Mucosa of rectum (tissue), 2 donors: Measurements from ENCODE around the gene MRPL48.

ENCODE experiments used
- H3K27ac ChIP-seq, 2 donors: one replicate each; pipeline ENCODE4 v1.7.0; 2013; ENCODE audit warnings: inconsistent platforms in 2 of 2, low read depth in 2 of 2, low read length in 2 of 2
- H3K27me3 ChIP-seq, 2 donors: one replicate each; pipeline ENCODE4 v1.7.0; 2013; ENCODE audit warnings: low read length in 2 of 2; ENCODE audit not compliant: control insufficient read depth in 2 of 2, insufficient read depth in 2 of 2
- H3K36me3 ChIP-seq, 2 donors: one replicate each; pipeline ENCODE4 v1.7.0; 2013; ENCODE audit warnings: low read length in 2 of 2; ENCODE audit not compliant: control insufficient read depth in 2 of 2, insufficient read depth in 2 of 2
- H3K4me1 ChIP-seq, 2 donors: one replicate each; pipeline ENCODE4 v1.7.0; 2013; ENCODE audit warnings: low read length in 2 of 2, mild to moderate bottlenecking in 1 of 2; ENCODE audit not compliant: control insufficient read depth in 2 of 2, insufficient read depth in 2 of 2
- H3K4me3 ChIP-seq, 2 donors: one replicate each; pipeline ENCODE4 v1.7.0; 2013; ENCODE audit warnings: low read length in 2 of 2
- H3K9ac ChIP-seq, 2 donors: one replicate each; pipeline ENCODE4 v1.7.0; 2013; ENCODE audit warnings: low read length in 2 of 2, low read depth in 1 of 2, mild to moderate bottlenecking in 1 of 2
- H3K9me3 ChIP-seq, 2 donors: one replicate each; pipeline ENCODE4 v1.7.0; 2013; ENCODE audit warnings: low read length in 2 of 2; ENCODE audit not compliant: control insufficient read depth in 2 of 2
- donor health status: healthy.
- donor health status: Normal muscosa, but diverticular disease.

MRPL48 gene

DNA sequence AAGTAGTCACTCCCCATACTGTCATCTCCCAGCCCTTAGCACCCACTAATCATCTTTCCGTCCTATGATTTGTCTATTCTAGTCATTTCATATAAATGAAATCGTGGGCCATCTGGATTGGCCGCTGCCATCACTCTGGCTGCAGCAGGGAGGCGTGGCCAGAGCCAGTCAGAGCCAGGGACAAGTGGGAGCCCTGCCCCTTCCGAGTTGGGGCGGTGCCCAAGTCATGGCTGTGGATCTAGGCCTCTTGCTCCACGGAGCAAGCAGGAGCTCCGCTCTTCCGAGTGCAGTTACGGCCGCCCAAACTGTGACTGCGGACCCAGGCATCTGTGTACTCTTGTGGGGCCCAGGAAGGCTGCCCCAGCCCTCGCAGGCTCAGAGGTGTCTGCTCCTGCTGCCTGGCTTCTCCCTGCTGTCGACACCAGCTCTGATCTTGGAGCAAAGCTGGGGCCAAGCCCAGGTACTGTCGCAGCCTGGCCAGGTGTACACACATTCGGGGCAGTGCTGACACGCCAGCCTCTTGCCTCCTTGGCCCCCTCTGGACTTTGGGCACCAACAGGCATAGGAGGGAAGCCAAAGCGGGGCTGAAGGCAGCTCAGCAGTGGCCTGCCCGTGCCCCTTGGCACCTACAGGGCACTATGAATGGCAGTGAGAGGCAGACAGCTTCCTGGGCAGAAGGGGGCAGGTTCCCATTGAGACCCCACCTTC lies 8.4 kb downstream of the MRPL48 start:
- H3K9me3 ChIP-seq, result no peaks in the 10 kb centered on the region
- H3K27ac ChIP-seq, result no peak overlapping the region

DNA sequence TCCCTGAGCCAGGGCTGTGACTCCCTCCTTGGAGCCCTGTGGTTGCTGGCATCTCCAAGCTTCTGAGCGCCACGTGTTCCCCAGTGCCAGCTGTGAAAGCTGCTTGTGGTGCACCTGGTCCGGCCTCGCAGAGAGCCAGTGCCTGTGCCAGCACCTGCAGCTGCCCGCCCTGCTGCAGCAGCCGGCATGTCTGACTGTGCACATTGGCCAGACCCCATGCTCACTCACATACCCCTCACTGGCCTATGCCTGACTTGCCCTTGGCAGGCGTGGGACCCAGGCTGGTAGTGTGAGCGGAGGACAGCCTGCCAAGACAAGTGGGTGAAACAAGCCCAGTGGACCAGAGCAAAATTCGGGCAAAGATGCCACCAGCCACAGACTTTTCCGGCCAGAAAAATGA lies 9.8 kb downstream of the MRPL48 start:
- Histone ChIP-seq H3K27ac (no peak overlapping the region), H3K9ac (no peak overlapping the region), H3K9me3 (no peaks in the 10 kb centered on the region), H3K27me3 (no peaks in the 10 kb centered on the region), H3K4me3 (no peak overlapping the region), H3K4me1 (no peaks in the 10 kb centered on the region), H3K36me3 (peaks cover 0 to 9% of the 10 kb centered on the region in 2 donors)

More for the DNA sequence above, 8.4 kb downstream of the MRPL48 start:
- Histone ChIP-seq H3K36me3 (peaks cover 0 to 14% of the 10 kb centered on the region in 2 donors), H3K4me3 (no peak overlapping the region), H3K27me3 (no peaks in the 10 kb centered on the region), H3K4me1 (no peaks in the 10 kb centered on the region), H3K9ac (no peak overlapping the region)

DNA sequence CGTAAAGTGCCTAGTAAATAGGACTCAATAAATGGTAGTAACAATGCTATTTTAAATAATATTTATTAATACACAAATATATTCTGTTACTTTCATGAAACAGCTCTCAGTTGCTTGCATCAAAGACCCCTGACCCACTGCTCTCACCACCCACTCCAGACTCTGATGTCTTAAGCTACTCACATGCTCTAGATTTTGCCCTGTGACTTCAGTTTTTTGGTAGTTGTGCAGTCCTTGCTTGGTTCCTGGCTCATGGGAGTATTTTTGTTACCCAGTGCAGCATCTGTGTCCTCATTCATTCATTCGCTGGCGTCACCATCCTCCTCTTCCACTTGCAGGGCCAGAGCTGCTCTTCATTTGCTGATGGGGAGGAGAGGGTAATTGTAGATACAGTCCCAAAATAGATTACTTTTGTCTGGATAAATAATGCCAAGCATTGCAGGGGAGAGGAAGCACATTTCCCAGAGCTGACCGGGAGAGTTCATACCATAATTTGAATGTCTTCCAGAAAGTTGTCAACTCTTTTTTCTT lies 12.7 kb downstream of the MRPL48 start:
- H3K4me3 ChIP-seq, result no peak overlapping the region
- no peak overlapping the region for H3K9ac ChIP-seq
- H3K36me3 ChIP-seq, result peaks cover 0 to 7% of the 10 kb centered on the region in 2 donors
- no peaks in the 10 kb centered on the region for H3K27me3 ChIP-seq
- no peaks in the 10 kb centered on the region for H3K4me1 ChIP-seq
- H3K27ac ChIP-seq, result no peak overlapping the region
- no peaks in the 10 kb centered on the region for H3K9me3 ChIP-seq

DNA sequence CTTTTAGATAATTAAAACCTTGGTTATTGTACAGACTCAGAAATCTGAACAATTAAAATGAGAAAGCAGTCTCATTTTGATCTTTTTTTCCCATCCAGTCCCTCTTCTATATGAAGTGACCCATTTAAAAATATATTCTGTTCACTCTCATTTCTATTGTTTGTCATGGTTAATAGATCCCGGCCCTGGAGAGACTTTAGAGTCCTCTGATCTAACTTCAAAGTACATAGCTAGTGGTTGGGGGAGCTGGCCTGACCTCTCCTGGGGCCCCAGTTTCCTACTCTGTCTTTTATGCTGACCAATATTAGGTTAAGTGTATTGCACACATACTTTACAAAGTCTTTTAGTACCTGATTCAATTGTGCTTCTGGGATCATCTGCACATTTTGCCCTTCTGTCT lies 13.5 kb downstream of the MRPL48 start:
- Histone ChIP-seq H3K9me3 (no peaks in the 10 kb centered on the region), H3K9ac (no peak overlapping the region), H3K36me3 (peaks cover 0 to 10% of the 10 kb centered on the region in 2 donors), H3K27ac (no peak overlapping the region), H3K4me3 (no peak overlapping the region), H3K27me3 (no peaks in the 10 kb centered on the region), H3K4me1 (no peaks in the 10 kb centered on the region)

DNA sequence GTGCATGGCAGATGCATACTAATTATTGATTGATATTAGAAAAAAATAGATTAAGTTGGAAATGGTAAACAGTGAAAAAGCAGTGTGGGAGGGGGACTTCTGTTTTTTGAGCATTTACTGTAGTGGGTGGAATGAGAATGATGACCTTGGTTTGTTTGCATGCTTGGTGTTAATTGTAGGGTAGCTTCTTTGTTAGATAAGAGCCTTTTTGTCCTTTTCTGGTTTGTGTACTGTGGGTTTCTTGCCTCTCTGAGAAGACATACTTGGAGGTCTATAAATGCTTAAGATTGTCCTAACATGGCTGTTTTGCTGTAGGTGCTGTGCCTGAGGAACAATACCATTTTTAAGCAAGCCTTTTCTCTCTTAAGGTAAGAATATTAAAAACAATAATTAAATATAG lies 17.0 kb downstream of the MRPL48 start:
- H3K27me3 ChIP-seq, result no peaks in the 10 kb centered on the region
- no peak overlapping the region for H3K9ac ChIP-seq
- H3K27ac ChIP-seq, result no peak overlapping the region
- no peaks in the 10 kb centered on the region for H3K4me1 ChIP-seq
- peaks cover 5 to 6% of the 10 kb centered on the region in 2 donors for H3K36me3 ChIP-seq
- no peak overlapping the region for H3K4me3 ChIP-seq
- no peaks in the 10 kb centered on the region for H3K9me3 ChIP-seq

DNA sequence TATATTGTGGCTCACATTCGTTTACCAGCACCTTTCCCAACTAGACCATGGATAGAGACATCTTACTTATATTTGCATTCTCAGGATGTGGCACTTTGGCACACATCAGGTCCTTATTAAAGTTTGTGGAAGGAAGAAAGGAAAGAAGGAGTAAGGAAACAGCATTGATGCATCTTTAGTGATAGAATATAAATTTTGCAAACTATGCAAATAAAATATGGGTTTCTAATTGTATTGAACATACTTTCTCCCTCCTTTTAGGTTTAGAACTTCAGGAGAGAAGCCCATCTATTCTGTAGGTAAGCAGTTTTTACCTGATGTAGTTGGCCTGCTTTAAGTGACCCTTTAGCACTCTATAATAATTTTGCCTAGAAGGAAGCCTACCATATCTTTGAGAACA lies 20.4 kb downstream of the MRPL48 start:
- Histone ChIP-seq H3K36me3 (peaks cover 5 to 6% of the 10 kb centered on the region in 2 donors), H3K9me3 (no peaks in the 10 kb centered on the region), H3K4me1 (no peaks in the 10 kb centered on the region), H3K4me3 (no peak overlapping the region), H3K27ac (no peak overlapping the region), H3K9ac (no peak overlapping the region), H3K27me3 (no peaks in the 10 kb centered on the region)

DNA sequence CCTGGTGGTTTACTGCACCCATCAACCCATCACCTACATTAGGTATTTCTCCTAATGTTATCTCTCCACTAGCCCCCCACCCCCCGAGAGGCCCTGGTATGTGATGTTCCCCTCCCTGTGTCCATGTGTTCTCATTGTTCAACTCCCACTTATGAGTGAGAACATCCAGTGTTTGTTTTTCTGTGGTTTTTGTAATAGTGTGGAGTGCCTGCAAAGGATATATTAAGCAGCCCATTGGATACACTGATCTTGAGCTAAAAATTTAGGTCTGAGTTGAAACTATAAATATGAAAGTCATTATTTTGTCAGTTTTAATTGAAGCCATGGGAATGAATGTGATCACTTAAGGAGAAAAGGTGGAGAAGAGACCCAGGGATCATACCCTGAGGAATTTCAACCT lies 23.0 kb downstream of the MRPL48 start:
- no peak overlapping the region for H3K4me3 ChIP-seq
- H3K27me3 ChIP-seq, result no peaks in the 10 kb centered on the region
- H3K36me3 ChIP-seq, result peaks cover 5 to 6% of the 10 kb centered on the region in 2 donors
- no peaks in the 10 kb centered on the region for H3K9me3 ChIP-seq
- no peak overlapping the region for H3K27ac ChIP-seq
- H3K9ac ChIP-seq, result no peak overlapping the region
- H3K4me1 ChIP-seq, result no peaks in the 10 kb centered on the region

DNA sequence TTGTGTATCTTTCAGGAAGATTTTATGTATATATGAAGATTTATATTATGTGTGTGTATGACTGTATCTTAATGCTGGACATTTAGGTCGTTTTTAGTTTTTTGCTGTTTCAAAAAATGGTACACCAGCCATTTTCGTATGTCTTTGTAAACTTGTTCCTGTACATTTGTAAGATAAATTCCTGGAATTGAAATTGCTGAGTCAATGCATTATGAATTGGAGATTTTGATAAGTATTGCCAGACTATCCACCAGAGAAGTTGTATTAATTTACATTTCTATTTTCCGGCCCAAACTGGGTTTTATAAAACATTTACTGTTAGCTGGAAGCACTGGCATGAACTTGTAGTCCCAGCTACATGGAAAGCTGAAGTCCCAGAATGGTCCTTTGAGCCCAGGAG lies 24.6 kb downstream of the MRPL48 start:
- Histone ChIP-seq H3K4me1 (no peaks in the 10 kb centered on the region), H3K9ac (no peak overlapping the region), H3K27ac (no peak overlapping the region), H3K4me3 (no peak overlapping the region), H3K9me3 (no peaks in the 10 kb centered on the region), H3K36me3 (peaks cover under 1 to 3% of the 10 kb centered on the region in 2 donors), H3K27me3 (no peaks in the 10 kb centered on the region)

DNA sequence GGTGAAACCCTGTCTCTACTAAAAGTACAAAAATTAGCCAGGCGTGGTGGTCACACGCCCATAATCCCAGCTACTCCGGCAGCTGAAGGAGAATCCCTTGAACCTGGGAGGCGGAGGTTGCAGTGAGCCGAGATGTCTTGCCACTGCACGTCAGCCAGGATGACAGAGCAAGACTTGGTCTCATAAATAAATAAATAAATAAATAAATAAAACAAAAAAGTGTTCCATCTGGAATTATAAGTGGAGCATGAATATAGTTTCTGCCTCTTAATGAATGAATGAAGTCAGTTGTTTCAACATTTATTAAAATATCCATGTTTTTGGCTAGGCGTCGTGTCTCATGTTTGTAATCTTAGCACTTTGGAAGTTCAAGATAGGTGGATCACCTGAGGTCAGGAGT lies 27.1 kb downstream of the MRPL48 start:
- no peak overlapping the region for H3K9ac ChIP-seq
- H3K4me1 ChIP-seq, result no peaks in the 10 kb centered on the region
- no peaks in the 10 kb centered on the region for H3K9me3 ChIP-seq
- no peak overlapping the region for H3K4me3 ChIP-seq
- H3K36me3 ChIP-seq, result peaks cover 0 to 2% of the 10 kb centered on the region in 2 donors
- no peak overlapping the region for H3K27ac ChIP-seq
- H3K27me3 ChIP-seq, result no peaks in the 10 kb centered on the region

DNA sequence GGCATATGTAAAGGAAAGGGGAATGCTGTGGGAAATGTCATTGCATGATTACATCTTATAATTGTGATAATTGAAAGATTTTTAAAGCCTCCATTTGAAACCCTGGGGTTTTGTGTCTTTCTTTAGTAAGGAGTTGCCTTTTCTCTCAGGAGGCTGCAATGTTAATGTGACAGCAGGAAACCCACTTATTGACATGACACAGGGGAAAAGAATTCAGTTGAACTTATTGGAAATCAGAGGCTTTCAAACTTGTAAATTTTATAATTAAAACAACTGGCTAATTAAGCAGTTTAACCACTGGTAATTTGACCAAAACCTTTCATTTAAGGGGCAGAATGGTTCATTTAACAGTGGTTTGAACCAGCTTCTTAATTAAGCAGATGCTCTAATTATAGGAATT lies 31.2 kb downstream of the MRPL48 start:
- Histone ChIP-seq H3K27me3 (no peaks in the 10 kb centered on the region), H3K36me3 (peaks cover 0 to 5% of the 10 kb centered on the region in 2 donors), H3K27ac (no peak overlapping the region), H3K4me1 (no peaks in the 10 kb centered on the region), H3K9ac (no peak overlapping the region), H3K9me3 (no peaks in the 10 kb centered on the region), H3K4me3 (no peak overlapping the region)
